Keratinocyte (primary cell): ENCODE data around the gene KRT78. TPM values are rescaled to one million over a fixed set of nuclear protein-coding genes. Genes with fewer than 3 reads are reported as not detected.

Experiments
- DNase-seq: peaks from one replicate; pipeline ENCODE4 v3.0.0-alpha.2; 2011; ENCODE audit warnings: low read depth, missing footprints, low spot score
- FAIRE-seq: peaks from 2 replicates; lab custom pipeline; 2011; peaks lifted over from hg19 to GRCh38; lab: Jason Lieb, UNC
- H2AFZ ChIP-seq: 2 replicates; pipeline ENCODE4 v1.6.0; 2012; ENCODE audit warnings: low read length, control low read depth, inconsistent platforms; ENCODE audit not compliant: control insufficient read depth
- H3K27ac ChIP-seq: 2 replicates; pipeline ENCODE4 v1.5.1; 2011; ENCODE audit warnings: low read length; ENCODE audit not compliant: control insufficient read depth, insufficient read depth
- H3K27me3 ChIP-seq: 3 replicates; pipeline ENCODE4 v1.6.0; 2011; ENCODE audit warnings: low read length; ENCODE audit not compliant: control insufficient read depth, insufficient read depth; ENCODE audit errors: extremely low read depth
- H3K36me3 ChIP-seq, 2 experiments: 2 replicates in 1 of 2; 3 replicates in 1 of 2; pipeline ENCODE4 v1.5.1; 2011; ENCODE audit warnings: low read length in 2 of 2, mild to moderate bottlenecking in 1 of 2; ENCODE audit not compliant: control insufficient read depth in 2 of 2, insufficient read depth in 2 of 2; ENCODE audit errors: extremely low read depth in 1 of 2
- H3K4me1 ChIP-seq: 3 replicates; pipeline ENCODE4 v1.5.1; 2011; ENCODE audit warnings: low read length; ENCODE audit not compliant: control insufficient read depth, insufficient read depth; ENCODE audit errors: extremely low read depth
- H3K4me2 ChIP-seq: 3 replicates; pipeline ENCODE4 v1.6.0; 2011; ENCODE audit warnings: low read depth, low read length; ENCODE audit not compliant: control insufficient read depth, insufficient read depth; ENCODE audit errors: extremely low read depth
- H3K4me3 ChIP-seq, 3 experiments: fragments of 200-600 bp in 1 of 3; sonication (generic) in 1 of 3; 2 replicates in 2 of 3; 3 replicates in 1 of 3; pipeline ENCODE4 v1.5.1; 2011 to 2016; ENCODE audit warnings: low read length in 3 of 3, mild to moderate bottlenecking in 3 of 3, control low read depth in 2 of 3, inconsistent platforms in 1 of 3, low read depth in 1 of 3, mixed read lengths in 1 of 3, mixed run types in 1 of 3, moderate library complexity in 1 of 3; ENCODE audit not compliant: control insufficient read depth in 2 of 3, insufficient read depth in 2 of 3; ENCODE audit errors: extremely low read depth in 1 of 3
- H3K79me2 ChIP-seq: 2 replicates; pipeline ENCODE4 v1.6.0; 2012; ENCODE audit warnings: low read length; ENCODE audit not compliant: control insufficient read depth, insufficient read depth
- H3K9ac ChIP-seq: 3 replicates; pipeline ENCODE4 v1.6.0; 2011; ENCODE audit warnings: low read length; ENCODE audit not compliant: control insufficient read depth, insufficient read depth; ENCODE audit errors: extremely low read depth
- H3K9me1 ChIP-seq: 3 replicates; pipeline ENCODE4 v1.6.0; 2011; ENCODE audit warnings: low read length; ENCODE audit not compliant: control insufficient read depth, insufficient read depth; ENCODE audit errors: extremely low read depth
- H3K9me3 ChIP-seq: 2 replicates; pipeline ENCODE4 v1.5.1; 2012; ENCODE audit warnings: low read depth, low read length; ENCODE audit not compliant: control insufficient read depth
- H4K20me1 ChIP-seq: 3 replicates; pipeline ENCODE4 v1.6.0; 2011; ENCODE audit warnings: low read length; ENCODE audit not compliant: control insufficient read depth, insufficient read depth; ENCODE audit errors: extremely low read depth
- EZH2 ChIP-seq: IDR thresholded peaks from one replicate; pipeline ENCODE4 v1.6.1; 2012; ENCODE audit warnings: inconsistent platforms, mild to moderate bottlenecking, low read length, moderate library complexity
- dilution Hi-C: fragments of 300-500 bp; cut with MboI; formaldehyde crosslinking; loops from one replicate; pipeline ENCODE4 v1.7.0; 2020; ENCODE audit warnings: low sequenced_read_pairs; ENCODE audit not compliant: extremely low pct_ligation_motif_present
- polyA plus RNA-seq, 5 experiments: library from polyadenylated mRNA; depleted of rRNA in 3 of 5; stranded (reverse) in 3 of 5; stranded (forward) in 1 of 5; unstranded in 1 of 5; fragments of >200 nt; gene quantifications; 1 replicate in 1 of 5; 2 replicates in 3 of 5; 3 replicates in 1 of 5; pipeline versions ENCODE4 v1.2.1 to v1.2.3, GENCODE V29; 2011 to 2012; ENCODE audit warnings: missing spikeins in 2 of 5, low read depth in 1 of 5, low replicate concordance in 1 of 5
- TF ChIP-seq, protein P1 (sequence below), 3 experiments: IDR thresholded peaks in 1 of 3; conservative IDR thresholded peaks in 1 of 3; optimal IDR thresholded peaks in 1 of 3; 2 replicates in 2 of 3; 3 replicates in 1 of 3; pipeline versions ENCODE3 to v1.5.1; 2011; ENCODE audit warnings: low read length in 3 of 3, mild to moderate bottlenecking in 3 of 3, moderate library complexity in 2 of 3, control low read depth in 1 of 3, inconsistent platforms in 1 of 3; ENCODE audit not compliant: insufficient read depth in 2 of 3; ENCODE audit errors: extremely low read depth in 1 of 3

Gene KRT78
- polyA plus RNA-seq, 1 donor (not counting 4 experiments of a cell fraction or from before 2014, with no cell fraction given): 0.96 TPM

DNA sequence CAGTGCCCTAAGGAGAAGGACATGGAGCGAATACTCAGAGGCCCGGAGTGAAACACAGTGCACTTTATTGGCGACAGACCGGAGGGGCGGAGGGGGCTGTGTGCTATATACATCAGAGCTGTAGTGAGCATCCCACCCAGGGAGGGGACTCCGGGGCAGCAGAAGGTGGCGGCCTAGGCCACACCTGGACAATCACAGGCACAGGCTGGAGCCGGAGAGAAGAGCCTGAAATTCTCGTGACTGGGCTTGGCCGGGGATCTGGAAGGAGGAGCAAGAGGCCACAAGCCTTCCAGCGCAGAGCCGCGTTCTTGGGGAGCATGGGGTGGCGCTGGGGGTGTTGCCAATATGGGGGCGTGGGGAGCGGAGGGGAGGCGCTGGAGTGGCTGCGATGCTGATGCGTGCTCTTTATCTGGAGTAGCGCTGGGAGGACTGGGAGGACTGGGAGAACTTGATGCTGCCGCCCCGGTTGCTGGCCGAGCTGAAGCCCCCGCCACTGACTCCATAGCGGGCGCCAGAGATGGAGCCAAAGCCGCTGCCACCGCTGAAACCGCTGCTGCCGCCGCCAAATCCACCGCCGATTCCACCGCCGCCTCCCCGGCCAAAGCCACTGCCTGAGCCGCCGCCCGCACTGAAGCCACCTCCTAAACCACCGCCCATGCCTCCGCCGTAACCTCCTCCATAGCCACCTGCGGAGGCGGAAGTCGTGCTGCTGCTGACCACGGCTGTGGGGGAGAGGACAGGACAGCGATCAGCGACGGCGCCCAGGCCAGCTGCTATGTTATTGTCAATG, 59.0 kb downstream of the KRT78 start:
- no peaks in the 10 kb centered on the region for H4K20me1 ChIP-seq
- H3K9me1 ChIP-seq: no peaks in the 10 kb centered on the region
- no peak overlapping the region for H2AFZ ChIP-seq
- TF ChIP-seq, protein P1, sequence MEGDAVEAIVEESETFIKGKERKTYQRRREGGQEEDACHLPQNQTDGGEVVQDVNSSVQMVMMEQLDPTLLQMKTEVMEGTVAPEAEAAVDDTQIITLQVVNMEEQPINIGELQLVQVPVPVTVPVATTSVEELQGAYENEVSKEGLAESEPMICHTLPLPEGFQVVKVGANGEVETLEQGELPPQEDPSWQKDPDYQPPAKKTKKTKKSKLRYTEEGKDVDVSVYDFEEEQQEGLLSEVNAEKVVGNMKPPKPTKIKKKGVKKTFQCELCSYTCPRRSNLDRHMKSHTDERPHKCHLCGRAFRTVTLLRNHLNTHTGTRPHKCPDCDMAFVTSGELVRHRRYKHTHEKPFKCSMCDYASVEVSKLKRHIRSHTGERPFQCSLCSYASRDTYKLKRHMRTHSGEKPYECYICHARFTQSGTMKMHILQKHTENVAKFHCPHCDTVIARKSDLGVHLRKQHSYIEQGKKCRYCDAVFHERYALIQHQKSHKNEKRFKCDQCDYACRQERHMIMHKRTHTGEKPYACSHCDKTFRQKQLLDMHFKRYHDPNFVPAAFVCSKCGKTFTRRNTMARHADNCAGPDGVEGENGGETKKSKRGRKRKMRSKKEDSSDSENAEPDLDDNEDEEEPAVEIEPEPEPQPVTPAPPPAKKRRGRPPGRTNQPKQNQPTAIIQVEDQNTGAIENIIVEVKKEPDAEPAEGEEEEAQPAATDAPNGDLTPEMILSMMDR (optimal IDR thresholded peaks at IDR 0.05 in 1 of 3, IDR thresholded peaks at IDR 0.05 in 1 of 3, conservative IDR thresholded peaks at IDR 0.05 in 1 of 3; ENCODE audit: extremely low read depth in 1 of 3, insufficient read depth in 2 of 3, low read length in 3 of 3): no peak
- peak; percentile 74 for TF ChIP-seq EZH2
- H3K4me3 ChIP-seq: no peak overlapping the region
- peaks cover 10% of the 10 kb centered on the region for H3K4me1 ChIP-seq
- H3K9ac ChIP-seq: no peak overlapping the region
- no peaks in the 10 kb centered on the region for H3K36me3 ChIP-seq
- DNase-seq: no peak
- H3K27me3 ChIP-seq: peaks cover 65% of the 10 kb centered on the region
- dilution Hi-C loops: no loop called here
- H3K4me2 ChIP-seq: peak overlapping the region; percentile 40
- H3K79me2 ChIP-seq: no peaks in the 10 kb centered on the region
- H3K9me3 ChIP-seq: no peaks in the 10 kb centered on the region
- no peak for FAIRE-seq
- H3K27ac ChIP-seq: no peak overlapping the region

DNA sequence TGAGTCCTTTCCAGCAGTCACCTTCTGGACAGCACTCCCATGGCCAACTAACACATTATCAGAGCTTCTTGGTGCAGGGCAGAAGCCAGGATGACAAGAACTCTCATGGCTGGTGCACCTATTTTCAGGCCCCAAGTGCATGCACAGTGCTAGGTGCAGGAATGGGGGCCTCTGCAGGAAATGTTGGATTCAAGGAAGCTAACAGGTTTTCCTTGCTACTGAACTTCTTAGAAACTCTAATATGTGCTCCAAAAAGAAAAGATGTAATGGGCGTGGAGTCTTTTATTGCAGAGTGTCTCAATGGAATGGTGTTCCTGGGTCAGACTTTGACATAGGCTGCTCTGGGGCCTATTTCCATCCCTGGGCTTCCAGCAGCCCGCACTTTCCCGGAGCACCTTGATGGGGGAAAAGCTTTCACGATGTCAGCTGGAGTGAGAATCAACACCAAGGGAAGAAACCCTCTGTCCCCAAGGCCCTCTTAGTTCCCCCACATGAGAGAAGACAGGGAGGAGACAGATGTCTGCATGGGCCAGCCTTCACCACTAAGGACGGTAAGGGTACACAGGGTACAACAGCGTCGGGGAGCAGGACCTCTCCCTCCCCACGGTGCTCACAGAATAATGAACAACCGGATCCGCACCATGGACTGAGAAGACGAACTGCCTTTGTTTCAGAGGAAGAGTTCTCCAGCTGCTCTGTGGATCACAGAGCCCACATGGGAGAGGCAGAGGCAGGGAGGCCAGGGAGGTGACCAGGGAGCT, 59.7 kb downstream of the KRT78 start:
- Histone ChIP-seq H3K4me1 (peaks cover 2% of the 10 kb centered on the region), H3K9me1 (no peaks in the 10 kb centered on the region), H2AFZ (no peak overlapping the region), H3K36me3 (no peaks in the 10 kb centered on the region), H3K79me2 (no peaks in the 10 kb centered on the region), H3K9me3 (no peaks in the 10 kb centered on the region), H3K4me3 (no peak overlapping the region), H3K27ac (no peak overlapping the region), H3K9ac (no peak overlapping the region), H4K20me1 (no peaks in the 10 kb centered on the region), H3K4me2 (no peak overlapping the region), H3K27me3 (peaks cover 68% of the 10 kb centered on the region)
- FAIRE-seq (no peak), DNase-seq (no peak)
- dilution Hi-C loops: no loop called here
- no peak for TF ChIP-seq EZH2
- TF ChIP-seq, protein P1 (optimal IDR thresholded peaks at IDR 0.05 in 1 of 3, IDR thresholded peaks at IDR 0.05 in 1 of 3, conservative IDR thresholded peaks at IDR 0.05 in 1 of 3; ENCODE audit: extremely low read depth in 1 of 3, insufficient read depth in 2 of 3, low read length in 3 of 3): no peak
